Neuron (in vitro differentiated cells): ENCODE measurements around the gene ORC4.
"Not testable (repeated sequence)": the region's sequence is repeated elsewhere in the genome, so short reads cannot be mapped to it uniquely, and the experiment has no call there.

Experiments used
- H2AFZ ChIP-seq: one replicate; pipeline ENCODE4 v1.6.1; 2013; ENCODE audit warnings: low read depth, mild to moderate bottlenecking, inconsistent platforms, low read length, moderate library complexity
- H3K27me3 ChIP-seq: one replicate; pipeline ENCODE4 v1.6.1; 2013; ENCODE audit warnings: low read length; ENCODE audit not compliant: insufficient read depth
- H3K36me3 ChIP-seq: one replicate; pipeline ENCODE4 v1.6.1; 2013; ENCODE audit warnings: low read length; ENCODE audit not compliant: insufficient read depth
- H3K4me1 ChIP-seq: one replicate; pipeline ENCODE4 v1.6.1; 2013; ENCODE audit warnings: low read length; ENCODE audit not compliant: insufficient read depth
- H3K4me3 ChIP-seq: 2 replicates; pipeline ENCODE4 v1.5.1; 2013; ENCODE audit warnings: mild to moderate bottlenecking, low read length, moderate library complexity
- H3K9me3 ChIP-seq: one replicate; pipeline ENCODE4 v1.6.1; 2013; ENCODE audit warnings: low read length

ORC4 gene

GRCh38 chr2:148006249-148007007, 14.1 kb downstream of the ORC4 start:
- no peak overlapping the region for H3K4me3 ChIP-seq
- H3K4me1 ChIP-seq, result no peaks in the 10 kb centered on the region
- H2AFZ ChIP-seq, result no peak overlapping the region
- peaks cover 10% of the 10 kb centered on the region for H3K9me3 ChIP-seq
- no peaks in the 10 kb centered on the region for H3K27me3 ChIP-seq
- H3K36me3 ChIP-seq, result no peaks in the 10 kb centered on the region

DNA sequence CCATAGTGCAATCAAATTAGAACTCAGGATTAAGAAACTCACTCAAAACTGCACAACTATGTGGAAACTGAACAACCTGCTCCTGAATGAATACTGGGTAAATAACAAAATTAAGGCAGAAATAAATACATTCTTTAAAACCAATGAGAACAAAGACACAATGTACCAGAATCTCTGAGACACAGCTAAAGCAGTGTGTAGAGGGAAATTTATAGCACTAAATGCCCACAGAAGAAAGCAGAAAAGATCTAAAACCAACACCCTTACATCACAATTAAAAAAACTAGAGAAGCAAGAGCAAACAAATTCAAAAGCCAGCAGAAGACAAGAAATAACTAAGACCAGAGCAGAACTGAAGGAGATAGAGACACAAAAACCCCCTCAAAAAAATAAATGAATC, 18.1 kb downstream of the ORC4 start:
- not testable (repeated sequence) for H3K27me3 ChIP-seq, H2AFZ ChIP-seq, H3K4me1 ChIP-seq, H3K36me3 ChIP-seq, H3K4me3 ChIP-seq
- H3K9me3 ChIP-seq, result peaks cover 12% of the 10 kb centered on the region

DNA sequence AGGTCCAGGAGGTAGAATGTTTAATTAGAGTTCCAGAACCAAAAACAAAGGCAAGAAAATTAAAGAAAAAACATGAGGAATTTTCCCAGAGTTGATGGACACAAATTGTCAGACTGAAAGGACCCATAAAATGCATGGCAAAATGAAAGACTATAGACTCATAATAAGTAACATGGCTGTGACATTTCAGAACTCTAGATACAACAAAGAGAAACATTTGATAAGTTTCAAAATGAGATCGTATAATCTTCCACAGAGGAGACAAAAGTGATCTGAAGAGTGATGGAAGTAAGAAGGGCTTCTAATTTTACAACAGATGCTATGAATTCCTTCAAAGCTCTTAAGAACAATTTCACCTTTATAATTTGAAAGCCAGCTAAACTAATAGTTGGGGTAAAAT, 20.4 kb downstream of the ORC4 start:
- H3K27me3 ChIP-seq, result no peaks in the 10 kb centered on the region
- peaks cover 6% of the 10 kb centered on the region for H3K36me3 ChIP-seq
- peaks cover 14% of the 10 kb centered on the region for H3K9me3 ChIP-seq
- H3K4me1 ChIP-seq, result no peaks in the 10 kb centered on the region
- H2AFZ ChIP-seq, result no peak overlapping the region
- H3K4me3 ChIP-seq, result no peak overlapping the region

DNA sequence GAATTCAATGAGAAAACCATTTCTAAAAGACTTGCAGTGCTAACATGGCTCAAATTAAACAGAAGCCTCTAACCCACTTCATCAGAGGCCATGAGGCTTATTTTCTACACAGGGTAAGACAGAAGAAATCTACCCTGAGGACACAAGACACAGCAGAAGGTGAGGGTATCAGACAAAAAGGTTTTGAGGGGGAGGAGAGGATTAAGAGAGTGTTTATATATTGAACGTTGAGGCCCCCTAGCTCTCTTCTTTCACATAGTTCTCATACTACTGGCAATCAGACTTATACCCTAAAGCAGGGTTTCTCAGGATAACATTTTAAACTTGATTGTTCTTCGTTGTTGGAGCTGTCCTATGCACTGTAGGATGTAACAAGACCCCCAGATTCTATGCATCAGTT, 21.4 kb downstream of the ORC4 start:
- Histone ChIP-seq H2AFZ (no peak overlapping the region), H3K36me3 (peaks cover 6% of the 10 kb centered on the region), H3K9me3 (peaks cover 14% of the 10 kb centered on the region), H3K4me3 (no peak overlapping the region), H3K4me1 (no peaks in the 10 kb centered on the region), H3K27me3 (no peaks in the 10 kb centered on the region)

DNA sequence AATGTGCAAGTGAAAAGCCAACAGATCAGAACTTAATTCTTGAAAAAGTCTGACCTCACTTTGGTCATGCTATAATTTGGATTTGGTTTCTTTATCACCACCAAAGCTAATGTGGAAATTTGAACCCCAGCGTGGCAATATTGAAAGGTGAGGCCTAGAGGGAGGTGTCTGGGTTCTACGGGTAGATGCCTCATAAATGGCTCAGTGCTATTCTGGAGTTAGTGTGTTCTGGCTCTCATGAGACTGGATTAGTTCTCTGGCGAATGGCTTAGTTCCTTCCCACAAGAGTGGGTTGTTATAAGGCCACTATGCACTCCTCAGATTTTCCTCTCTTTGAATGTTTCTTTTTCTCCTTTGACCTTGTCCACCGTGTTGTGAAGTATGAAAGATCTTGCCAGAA, 22.3 kb downstream of the ORC4 start:
- H3K36me3 ChIP-seq, result peaks cover 6% of the 10 kb centered on the region
- H2AFZ ChIP-seq, result no peak overlapping the region
- no peaks in the 10 kb centered on the region for H3K4me1 ChIP-seq
- no peak overlapping the region for H3K4me3 ChIP-seq
- no peaks in the 10 kb centered on the region for H3K27me3 ChIP-seq
- H3K9me3 ChIP-seq, result peaks cover 14% of the 10 kb centered on the region

- peaks cover 14% of the 10 kb centered on the region for H3K9me3 ChIP-seq
- no peak overlapping the region for H3K4me3 ChIP-seq
- no peaks in the 10 kb centered on the region for H3K27me3 ChIP-seq
- peaks cover 6% of the 10 kb centered on the region for H3K36me3 ChIP-seq
- no peaks in the 10 kb centered on the region for H3K4me1 ChIP-seq
- no peak overlapping the region for H2AFZ ChIP-seq
Measured at GRCh38 chr2:147996828-147997227, 23.7 kb downstream of the ORC4 start.

DNA sequence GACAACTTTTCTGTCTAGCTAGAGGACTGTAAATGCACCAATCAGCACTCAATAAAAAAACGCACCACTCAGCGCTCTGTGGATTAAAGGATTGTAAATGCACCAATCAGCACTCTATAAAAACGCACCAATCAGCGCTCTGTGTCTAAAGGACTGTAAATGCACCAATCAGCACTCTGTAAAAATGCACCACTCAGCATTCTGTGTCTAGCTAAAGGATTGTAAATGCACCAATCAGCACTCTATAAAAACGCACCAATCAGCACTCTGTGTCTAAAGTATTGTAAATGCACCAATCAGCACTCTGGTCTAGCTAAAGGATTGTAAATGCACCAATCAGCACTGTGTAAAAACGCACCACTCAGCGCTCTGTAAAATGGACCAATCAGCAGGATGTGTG, 25.6 kb downstream of the ORC4 start:
- not testable (repeated sequence) for H3K36me3 ChIP-seq, H3K4me1 ChIP-seq, H3K27me3 ChIP-seq, H3K4me3 ChIP-seq, H2AFZ ChIP-seq
- H3K9me3 ChIP-seq, result peaks cover 13% of the 10 kb centered on the region

GRCh38 chr2:147989809-147990403, 30.6 kb downstream of the ORC4 start:
- H3K9me3 ChIP-seq, result no peaks in the 10 kb centered on the region
- no peaks in the 10 kb centered on the region for H3K36me3 ChIP-seq
- H3K4me1 ChIP-seq, result no peaks in the 10 kb centered on the region
- H3K27me3 ChIP-seq, result no peaks in the 10 kb centered on the region
- no peak overlapping the region for H2AFZ ChIP-seq
- H3K4me3 ChIP-seq, result no peak overlapping the region

DNA sequence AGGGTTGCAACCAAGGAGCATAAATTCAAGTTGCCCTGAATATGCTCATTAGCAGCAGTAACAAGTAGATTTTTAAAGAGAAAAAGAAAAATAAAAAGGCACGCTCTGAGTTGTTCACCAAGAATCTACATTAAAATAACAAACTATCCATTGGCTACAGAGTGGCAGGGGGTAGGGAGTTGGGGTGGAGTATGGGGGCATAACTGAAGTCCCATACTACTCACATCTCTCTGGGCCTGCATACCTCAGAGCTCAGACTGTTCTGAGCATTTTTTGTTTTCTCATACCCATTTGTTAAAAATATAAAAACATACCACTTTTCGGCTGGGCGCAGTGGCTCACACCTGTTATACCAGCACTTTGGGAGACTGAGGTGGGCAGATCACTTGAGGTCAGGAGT, 31.4 kb downstream of the ORC4 start:
- no peaks in the 10 kb centered on the region for H3K36me3 ChIP-seq
- no peaks in the 10 kb centered on the region for H3K27me3 ChIP-seq
- no peak overlapping the region for H3K4me3 ChIP-seq
- peaks cover 2% of the 10 kb centered on the region for H3K4me1 ChIP-seq
- H3K9me3 ChIP-seq, result no peaks in the 10 kb centered on the region
- H2AFZ ChIP-seq, result no peak overlapping the region

DNA sequence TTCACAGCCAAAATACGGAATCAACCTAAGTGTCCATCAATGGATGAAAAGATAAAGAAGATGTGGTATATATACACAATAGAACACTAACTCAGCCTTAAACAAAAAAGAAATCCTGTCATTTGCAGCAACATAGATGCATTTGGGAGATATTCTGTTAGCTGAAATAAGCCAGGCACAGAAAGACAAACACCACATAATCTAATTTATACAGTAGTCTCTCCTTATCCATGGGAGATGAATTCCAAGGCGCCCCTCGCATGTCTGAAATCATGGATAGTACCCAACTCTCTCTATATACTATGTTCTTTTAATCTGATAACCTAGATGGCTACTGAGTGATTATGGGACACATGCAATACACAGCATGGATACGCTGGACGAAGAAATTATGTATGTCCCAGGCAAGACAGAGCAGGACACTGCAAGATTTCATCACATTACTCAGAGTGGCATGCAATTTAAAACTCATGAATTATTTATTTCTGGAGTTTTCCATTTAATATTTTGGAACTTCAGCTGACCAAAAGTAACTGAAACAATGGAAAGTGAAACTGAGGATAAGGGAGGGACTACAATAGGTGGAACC, 39.5 kb downstream of the ORC4 start:
- Histone ChIP-seq H3K4me1 (peaks cover 2% of the 10 kb centered on the region), H3K36me3 (no peaks in the 10 kb centered on the region), H2AFZ (no peak overlapping the region), H3K4me3 (no peak overlapping the region), H3K27me3 (no peaks in the 10 kb centered on the region), H3K9me3 (peaks cover 8% of the 10 kb centered on the region)

GRCh38 chr2:147977679-147978078, 42.9 kb downstream of the ORC4 start:
- H3K4me1 ChIP-seq, result peaks cover 4% of the 10 kb centered on the region
- H3K36me3 ChIP-seq, result peaks cover 6% of the 10 kb centered on the region
- no peak overlapping the region for H3K4me3 ChIP-seq
- no peaks in the 10 kb centered on the region for H3K27me3 ChIP-seq
- no peak overlapping the region for H2AFZ ChIP-seq
- peaks cover 8% of the 10 kb centered on the region for H3K9me3 ChIP-seq

DNA sequence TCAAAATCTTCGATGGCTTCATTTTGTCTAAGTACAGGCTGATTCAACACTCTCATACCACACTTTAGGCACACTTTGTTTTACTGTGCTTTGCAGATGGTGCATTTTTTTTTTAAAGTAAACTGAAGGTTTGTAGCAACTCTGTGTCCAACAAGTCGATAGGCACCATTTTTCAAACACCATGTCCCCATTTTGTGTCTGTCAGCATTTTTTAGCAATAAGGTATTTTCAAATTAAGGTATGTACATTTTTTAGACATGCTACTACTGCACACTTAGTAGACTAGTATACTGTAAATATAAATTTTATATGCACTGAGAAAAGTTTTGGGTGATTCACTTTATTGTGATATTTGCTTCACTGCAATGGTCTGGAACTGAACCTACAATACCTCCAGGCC, 44.4 kb downstream of the ORC4 start:
- Histone ChIP-seq H2AFZ (no peak overlapping the region), H3K36me3 (peaks cover 14% of the 10 kb centered on the region), H3K27me3 (no peaks in the 10 kb centered on the region), H3K9me3 (peaks cover 8% of the 10 kb centered on the region), H3K4me1 (peaks cover 4% of the 10 kb centered on the region), H3K4me3 (no peak overlapping the region)

GRCh38 chr2:147968571-147968970, 52.0 kb downstream of the ORC4 start:
- peaks cover 49% of the 10 kb centered on the region for H3K36me3 ChIP-seq

More at GRCh38 chr2:147968571-147968970, 52.0 kb downstream of the ORC4 start:
- H3K4me1 ChIP-seq, result no peaks in the 10 kb centered on the region
- peaks cover 26% of the 10 kb centered on the region for H3K9me3 ChIP-seq
- no peak overlapping the region for H2AFZ ChIP-seq
- no peaks in the 10 kb centered on the region for H3K27me3 ChIP-seq
- no peak overlapping the region for H3K4me3 ChIP-seq
